Left lobe of liver (tissue), 2 donors: Measurements from ENCODE around the gene ZDHHC12. TPM values are rescaled to one million over a fixed set of nuclear protein-coding genes. Genes with fewer than 3 reads are reported as not detected.
"Not testable (repeated sequence)": the region's sequence is repeated elsewhere in the genome, so short reads cannot be mapped to it uniquely, and the experiment has no call there.

ENCODE experiments used
- ATAC-seq: fragments of 200-7000 bp; cut with Tn5 transposase; one replicate; pipeline ENCODE4 v1.9.1; 2020; ENCODE audit warnings: mild to moderate bottlenecking, moderate library complexity
- DNase-seq: peaks from one replicate; pipeline ENCODE4 v3.0.0-alpha.2; 2020; ENCODE audit warnings: low spot score
- total RNA-seq: library from RNA; stranded (reverse); gene quantifications from one replicate; pipeline ENCODE4 v1.2.1, GENCODE V29; 2021
- donor health status: DM: no; HTN: no; CAD: no; lungs with moderate emphysema.
- donor health status: DM: no; HTN: yes; CAD: no.

Gene ZDHHC12
- total RNA-seq, 1 donor from 2014 or later, result 22.9 TPM

- DNase-seq (no peak), ATAC-seq (no peak)
These were observed 11.2 kb downstream of the ZDHHC12 start for GRCh38 chr9:128712451-128713410.

- DNase-seq (no peak), ATAC-seq (no peak)
These were observed 16.5 kb downstream of the ZDHHC12 start for GRCh38 chr9:128707446-128707845.

- ATAC-seq (no peak), DNase-seq (no peak)
These were observed 17.1 kb downstream of the ZDHHC12 start for GRCh38 chr9:128706671-128707381.

- DNase-seq (no peak), ATAC-seq (no peak)
These were observed 17.9 kb downstream of the ZDHHC12 start for GRCh38 chr9:128706045-128706444.

GRCh38 chr9:128705051-128705965, 18.6 kb downstream of the ZDHHC12 start:
- DNase-seq, result no peak
- no peak for ATAC-seq

GRCh38 chr9:128704356-128704670, 19.6 kb downstream of the ZDHHC12 start:
- no peak for DNase-seq
- ATAC-seq, result no peak

- peak; percentile 58 for ATAC-seq
- DNase-seq, result peak; percentile 71
These were observed 20.1 kb downstream of the ZDHHC12 start for GRCh38 chr9:128703616-128704355.

- no peak for DNase-seq
- ATAC-seq, result peak; percentile 42
These were observed 20.8 kb downstream of the ZDHHC12 start for GRCh38 chr9:128702949-128703615.

GRCh38 chr9:128702445-128702948, 21.4 kb downstream of the ZDHHC12 start, which contains the start of gene PKN3:
TSS of gene PKN3 (plus strand) at chr9:128702503. CDS start at chr9:128702916, 413 bp downstream.
- peak; percentile 88 for ATAC-seq
- peak; percentile 87 for DNase-seq

GRCh38 chr9:128701227-128701854, 22.6 kb downstream of the ZDHHC12 start:
- DNase-seq, result no peak
- ATAC-seq, result no peak

GRCh38 chr9:128699096-128699795, 24.7 kb downstream of the ZDHHC12 start:
- ATAC-seq, DNase-seq: not testable (repeated sequence)

GRCh38 chr9:128696923-128697707, 26.8 kb downstream of the ZDHHC12 start:
- ATAC-seq (no peak), DNase-seq (no peak)

GRCh38 chr9:128694344-128694743, 29.6 kb downstream of the ZDHHC12 start:
- no peak for ATAC-seq

GRCh38 chr9:128693738-128694137, 30.2 kb downstream of the ZDHHC12 start:
- not testable (repeated sequence) for DNase-seq, ATAC-seq

More at GRCh38 chr9:128694344-128694743, 29.6 kb downstream of the ZDHHC12 start:
- DNase-seq, result no peak

- DNase-seq (no peak), ATAC-seq (no peak)
These were observed 33.3 kb downstream of the ZDHHC12 start for GRCh38 chr9:128690684-128691034.

- no peak for ATAC-seq
- no peak for DNase-seq
These were observed 33.9 kb downstream of the ZDHHC12 start for GRCh38 chr9:128689820-128690683.
